Measurements from ENCODE around the gene OR13G1. TPM values are rescaled to one million over a fixed set of nuclear protein-coding genes. Genes with fewer than 3 reads are reported as not detected.

Gene OR13G1
- total and polyA plus RNA-seq, 2 experiments from 2014 or later = not detected

DNA sequence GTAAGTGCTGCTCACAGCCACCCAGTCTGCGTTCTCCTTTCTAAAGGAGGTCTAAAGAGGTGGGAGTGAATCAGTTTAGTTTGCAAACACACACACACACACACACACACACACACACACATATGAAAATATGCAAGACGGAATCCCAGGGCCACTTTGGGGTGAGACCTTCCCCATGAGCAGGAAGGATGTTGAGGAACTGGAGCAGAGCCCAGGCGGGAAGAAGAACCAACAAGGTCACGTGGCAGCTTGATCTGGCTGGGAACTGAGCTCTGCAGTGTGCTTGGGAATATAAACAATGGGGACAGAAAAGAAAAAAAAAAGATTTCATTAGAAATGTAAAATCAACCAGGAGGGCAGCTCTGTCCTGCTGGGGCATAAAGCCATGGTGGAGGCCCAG lies 41.5 kb downstream of the OR13G1 start:
- no peaks in the 10 kb centered on the region for H3K4me1 ChIP-seq (ENCODE audit: low read depth)
- no peaks in the 10 kb centered on the region for H3K9me3 ChIP-seq (ENCODE audit: low read depth)
- no peak overlapping the region for H3K4me3 ChIP-seq
- DNase-seq (ENCODE audit: low read depth in 1 of 2, low spot score in 1 of 2) = no peak
- TF ChIP-seq CTCF (IDR thresholded peaks at IDR 0.05; ENCODE audit: low read depth, low read length) = no peak
- no peaks in the 10 kb centered on the region for H3K27me3 ChIP-seq
- no peak overlapping the region for H3K27ac ChIP-seq
- H3K36me3 ChIP-seq = no peaks in the 10 kb centered on the region

GRCh38 chr1:247627951-247628350 lies 51.6 kb downstream of the OR13G1 start:
- no peak for DNase-seq (ENCODE audit: low read depth in 1 of 2, low spot score in 1 of 2)
- Histone ChIP-seq H3K36me3 (no peaks in the 10 kb centered on the region), H3K27ac (no peak overlapping the region), H3K27me3 (no peaks in the 10 kb centered on the region), H3K9me3 (ENCODE audit: low read depth) (no peaks in the 10 kb centered on the region), H3K4me3 (no peak overlapping the region), H3K4me1 (ENCODE audit: low read depth) (no peaks in the 10 kb centered on the region)
- TF ChIP-seq CTCF (IDR thresholded peaks at IDR 0.05; ENCODE audit: low read depth, low read length) = no peak

Other genes starting within 250 kb of the OR13G1 start
- not detected in 2 replicates for gene OR2B11, start 221.6 kb downstream of the OR13G1 start, total RNA-seq
- not detected in 2 replicates for gene OR2B11, start 221.6 kb downstream of the OR13G1 start, polyA plus RNA-seq
- gene OR2C3, start 143.3 kb downstream of the OR13G1 start, total RNA-seq = not detected in 2 replicates
- not detected in 2 replicates for gene OR2C3, start 143.3 kb downstream of the OR13G1 start, polyA plus RNA-seq
- not detected in 2 replicates for gene GCSAML, start 130.6 kb downstream of the OR13G1 start, total RNA-seq
- gene GCSAML, start 130.6 kb downstream of the OR13G1 start, polyA plus RNA-seq = not detected in 2 replicates
- gene OR2G2, start 91.4 kb downstream of the OR13G1 start, total RNA-seq = not detected in 2 replicates
- not detected in 2 replicates for gene OR2G2, start 91.4 kb downstream of the OR13G1 start, polyA plus RNA-seq
- not detected in 2 replicates for gene OR2G3, start 74.2 kb downstream of the OR13G1 start, total RNA-seq
- not detected in 2 replicates for gene OR2G3, start 74.2 kb downstream of the OR13G1 start, polyA plus RNA-seq
- gene OR6F1, start 36.9 kb upstream of the OR13G1 start, total RNA-seq = not detected in 2 replicates
- gene OR6F1, start 36.9 kb upstream of the OR13G1 start, polyA plus RNA-seq = not detected in 2 replicates
- not detected in 2 replicates for gene OR14K1, start 58.9 kb upstream of the OR13G1 start, total RNA-seq
- gene OR14K1, start 58.9 kb upstream of the OR13G1 start, polyA plus RNA-seq = not detected in 2 replicates
- not detected in 2 replicates for gene OR14A2, start 68.4 kb upstream of the OR13G1 start, total RNA-seq
- gene OR14A2, start 68.4 kb upstream of the OR13G1 start, polyA plus RNA-seq = not detected in 2 replicates
- gene OR1C1, start 80.8 kb upstream of the OR13G1 start, total RNA-seq = not detected in 2 replicates
- gene OR1C1, start 80.8 kb upstream of the OR13G1 start, polyA plus RNA-seq = not detected in 2 replicates
- not detected in 2 replicates for gene OR14A16, start 144.4 kb upstream of the OR13G1 start, total RNA-seq
- gene OR14A16, start 144.4 kb upstream of the OR13G1 start, polyA plus RNA-seq = not detected in 2 replicates
- gene OR11L1, start 162.2 kb upstream of the OR13G1 start, total RNA-seq = not detected in 2 replicates
- not detected in 2 replicates for gene OR11L1, start 162.2 kb upstream of the OR13G1 start, polyA plus RNA-seq
- 2.4 and 2.7 TPM in 2 replicates for gene TRIM58, start 177.4 kb upstream of the OR13G1 start, total RNA-seq
- gene TRIM58, start 177.4 kb upstream of the OR13G1 start, polyA plus RNA-seq = 2.2 and 2.6 TPM in 2 replicates
- gene OR2W3, start 215.8 kb upstream of the OR13G1 start, total RNA-seq = 0.70 and 0.86 TPM in 2 replicates
- 1.9 TPM in 2 replicates for gene OR2W3, start 215.8 kb upstream of the OR13G1 start, polyA plus RNA-seq
- not detected in 2 replicates for gene OR2T8, start 240.5 kb upstream of the OR13G1 start, total RNA-seq
- 0.22 TPM in 1 of 2 replicates, not detected in the other for gene OR2T8, start 240.5 kb upstream of the OR13G1 start, polyA plus RNA-seq
- 0.21 TPM in 1 of 2 replicates, not detected in the other for gene OR2AJ1, start 245.2 kb upstream of the OR13G1 start, total RNA-seq
- gene OR2AJ1, start 245.2 kb upstream of the OR13G1 start, polyA plus RNA-seq = not detected in 2 replicates